Activated T-cell treated with anti-CD3 and anti-CD28 coated beads for 48 hours (primary cell): ENCODE measurements around the gene NEIL1.
"Not testable (repeated sequence)": the region's sequence is repeated elsewhere in the genome, so short reads cannot be mapped to it uniquely, and the experiment has no call there.

Experiments
- DNase-seq: peaks from one replicate; pipeline ENCODE4 v3.0.0-alpha.2; 2020; ENCODE audit warnings: low read depth

Gene NEIL1

GRCh38 chr15:75333654-75334419 lies 13.0 kb upstream of the NEIL1 start:
- not testable (repeated sequence) for DNase-seq

- no peak for DNase-seq
Measured at GRCh38 chr15:75335313-75335704, 11.5 kb upstream of the NEIL1 start.

GRCh38 chr15:75335705-75336355 lies 11.0 kb upstream of the NEIL1 start, which contains the start of gene COMMD4:
TSS of gene COMMD4 (plus strand) at chr15:75336063. CDS start at chr15:75336090, 27 bp downstream.
- peak; percentile 79 for DNase-seq

- no peak for DNase-seq
Measured at GRCh38 chr15:75338661-75339240, 8.1 kb upstream of the NEIL1 start.

GRCh38 chr15:75339531-75340240 lies 7.2 kb upstream of the NEIL1 start:
- DNase-seq, result no peak

GRCh38 chr15:75342221-75342620 lies 4.6 kb upstream of the NEIL1 start:
- no peak for DNase-seq

GRCh38 chr15:75343953-75344352 lies 2.9 kb upstream of the NEIL1 start:
- DNase-seq, result not testable (repeated sequence)

GRCh38 chr15:75347222-75348033 lies 589 bp downstream of the NEIL1 start:
- DNase-seq, result no peak

GRCh38 chr15:75348034-75348561 lies 1.3 kb downstream of the NEIL1 start:
- DNase-seq, result no peak

GRCh38 chr15:75348562-75349350 lies 1.9 kb downstream of the NEIL1 start:
- DNase-seq, result no peak

GRCh38 chr15:75349351-75349669 lies 2.5 kb downstream of the NEIL1 start:
- DNase-seq, result not testable (repeated sequence)

GRCh38 chr15:75349851-75350588 lies 3.2 kb downstream of the NEIL1 start:
- peak; percentile 61 for DNase-seq

GRCh38 chr15:75350601-75351361 lies 3.9 kb downstream of the NEIL1 start:
- DNase-seq, result no peak

GRCh38 chr15:75352186-75353080 lies 5.6 kb downstream of the NEIL1 start:
- no peak for DNase-seq

GRCh38 chr15:75353604-75354003 lies 6.8 kb downstream of the NEIL1 start:
- DNase-seq, result no peak

GRCh38 chr15:75354454-75354853 lies 7.6 kb downstream of the NEIL1 start:
- DNase-seq, result no peak

GRCh38 chr15:75355369-75355768 lies 8.5 kb downstream of the NEIL1 start:
- no peak for DNase-seq

GRCh38 chr15:75356006-75356405 lies 9.2 kb downstream of the NEIL1 start:
- DNase-seq, result no peak
